Sigmoid colon (tissue), 4 donors: ENCODE data around the gene NUP62.

Experiments used
- EP300 ChIP-seq, 4 donors: sonication (generic); formaldehyde crosslinking; IDR thresholded peaks; one replicate each; pipeline ENCODE4 v1.6.1; 2017; ENCODE audit warnings: antibody characterized with exemption in 4 of 4
- POLR2AphosphoS5 ChIP-seq, 4 donors: sonication (generic); formaldehyde crosslinking; IDR thresholded peaks; one replicate each; pipeline ENCODE4 v1.6.1; 2017; ENCODE audit warnings: antibody characterized with exemption in 4 of 4
- TF ChIP-seq, protein P1 (sequence below), 4 experiments: fragments of 450-650 bp in 3 of 4; fragments of 200-600 bp in 1 of 4; IDR thresholded peaks; one replicate each; pipeline ENCODE4 v1.5.1; 2016 to 2019; ENCODE audit warnings: antibody characterized with exemption in 4 of 4, mild to moderate bottlenecking in 3 of 4, moderate library complexity in 2 of 4

DNA sequence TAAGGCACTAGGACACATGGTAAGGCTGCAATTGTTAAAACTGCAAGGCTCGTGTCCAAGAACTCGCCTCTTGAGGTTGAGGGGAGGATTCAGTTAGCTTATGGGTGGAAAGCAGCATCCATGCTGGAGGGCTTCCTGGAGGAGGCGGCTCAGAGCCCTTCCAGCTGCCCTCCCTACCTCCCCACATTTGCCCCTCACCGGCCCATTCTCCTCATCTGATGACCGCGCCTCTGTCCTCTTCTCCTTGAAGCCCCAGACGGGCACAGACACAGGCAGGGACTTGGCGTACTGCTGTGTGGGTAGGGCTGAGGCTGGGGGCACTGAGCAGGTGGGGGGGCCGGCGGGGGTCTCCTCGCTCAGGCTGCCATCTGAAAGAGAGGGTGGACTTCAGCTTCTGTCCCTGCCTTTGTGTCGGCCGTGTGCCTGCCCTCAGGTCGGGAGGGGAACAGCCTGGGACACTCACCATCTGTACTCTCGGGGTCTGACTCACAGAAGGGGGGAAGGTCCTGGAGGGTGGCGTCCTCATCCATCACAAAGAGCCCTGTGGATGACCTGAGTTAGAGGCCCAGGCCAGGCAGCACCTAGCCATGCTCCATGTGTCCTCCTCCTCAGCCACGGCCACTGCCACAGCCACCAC is 57.8 kb downstream of the NUP62 start:
- TF ChIP-seq POLR2AphosphoS5 (IDR thresholded peaks at IDR 0.05) = no peak
- TF ChIP-seq, protein P1, sequence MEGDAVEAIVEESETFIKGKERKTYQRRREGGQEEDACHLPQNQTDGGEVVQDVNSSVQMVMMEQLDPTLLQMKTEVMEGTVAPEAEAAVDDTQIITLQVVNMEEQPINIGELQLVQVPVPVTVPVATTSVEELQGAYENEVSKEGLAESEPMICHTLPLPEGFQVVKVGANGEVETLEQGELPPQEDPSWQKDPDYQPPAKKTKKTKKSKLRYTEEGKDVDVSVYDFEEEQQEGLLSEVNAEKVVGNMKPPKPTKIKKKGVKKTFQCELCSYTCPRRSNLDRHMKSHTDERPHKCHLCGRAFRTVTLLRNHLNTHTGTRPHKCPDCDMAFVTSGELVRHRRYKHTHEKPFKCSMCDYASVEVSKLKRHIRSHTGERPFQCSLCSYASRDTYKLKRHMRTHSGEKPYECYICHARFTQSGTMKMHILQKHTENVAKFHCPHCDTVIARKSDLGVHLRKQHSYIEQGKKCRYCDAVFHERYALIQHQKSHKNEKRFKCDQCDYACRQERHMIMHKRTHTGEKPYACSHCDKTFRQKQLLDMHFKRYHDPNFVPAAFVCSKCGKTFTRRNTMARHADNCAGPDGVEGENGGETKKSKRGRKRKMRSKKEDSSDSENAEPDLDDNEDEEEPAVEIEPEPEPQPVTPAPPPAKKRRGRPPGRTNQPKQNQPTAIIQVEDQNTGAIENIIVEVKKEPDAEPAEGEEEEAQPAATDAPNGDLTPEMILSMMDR (IDR thresholded peaks at IDR 0.05) = no peak
- no peak for TF ChIP-seq EP300 (IDR thresholded peaks at IDR 0.05)
